ENCODE data around the gene BICDL2. TPM values are rescaled to one million over a fixed set of nuclear protein-coding genes. Genes with fewer than 3 reads are reported as not detected.

The BICDL2 gene
- total RNA-seq, 1 experiment from 2014 or later = 40.5 TPM

DNA sequence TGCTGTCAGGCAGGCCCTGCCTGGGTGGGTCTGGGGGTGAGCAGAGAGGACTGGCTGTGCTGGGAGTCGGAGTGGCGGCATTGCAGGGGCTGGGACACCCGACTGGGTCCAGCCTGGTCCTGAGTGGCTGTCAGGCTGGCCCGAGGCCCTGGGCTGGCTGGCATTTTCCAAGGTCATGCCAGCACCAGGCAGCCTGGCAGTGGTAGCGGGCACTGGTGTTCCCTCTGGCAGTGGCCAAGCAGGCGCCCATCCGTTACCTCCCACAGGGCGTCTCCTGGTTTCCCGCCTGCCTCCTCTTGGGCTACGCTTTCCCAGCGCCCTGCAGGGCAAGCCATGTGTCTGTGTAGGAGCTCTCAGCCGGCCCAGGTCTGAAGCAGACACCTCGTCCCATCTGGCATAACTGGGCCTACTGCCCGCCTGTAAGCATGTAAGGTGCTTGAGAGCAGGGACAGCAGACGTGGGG lies 50.8 kb downstream of the BICDL2 start:
- DNase-seq (ENCODE audit: low spot score) = no peak

DNA sequence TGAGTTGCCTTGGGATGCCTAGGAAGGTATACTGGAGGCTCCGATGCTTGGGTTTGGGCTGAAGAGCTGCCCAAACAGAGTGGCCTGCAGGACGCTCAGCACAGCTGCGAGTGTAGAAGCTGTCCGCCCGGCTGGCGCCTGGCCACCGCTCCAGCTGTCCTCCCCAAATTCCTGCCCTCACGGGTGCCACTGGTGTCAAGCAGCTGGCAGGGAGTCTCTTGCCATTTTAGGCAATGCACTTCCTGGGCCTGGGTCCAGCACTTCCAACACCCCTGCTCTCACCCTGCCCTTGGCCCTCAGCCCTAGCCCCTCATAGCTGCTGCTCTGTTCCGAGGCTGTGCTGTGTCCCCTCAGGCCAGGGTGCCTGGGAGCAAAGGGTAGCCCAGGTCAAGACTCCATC lies 51.3 kb downstream of the BICDL2 start:
- no peak for DNase-seq (ENCODE audit: low spot score)

DNA sequence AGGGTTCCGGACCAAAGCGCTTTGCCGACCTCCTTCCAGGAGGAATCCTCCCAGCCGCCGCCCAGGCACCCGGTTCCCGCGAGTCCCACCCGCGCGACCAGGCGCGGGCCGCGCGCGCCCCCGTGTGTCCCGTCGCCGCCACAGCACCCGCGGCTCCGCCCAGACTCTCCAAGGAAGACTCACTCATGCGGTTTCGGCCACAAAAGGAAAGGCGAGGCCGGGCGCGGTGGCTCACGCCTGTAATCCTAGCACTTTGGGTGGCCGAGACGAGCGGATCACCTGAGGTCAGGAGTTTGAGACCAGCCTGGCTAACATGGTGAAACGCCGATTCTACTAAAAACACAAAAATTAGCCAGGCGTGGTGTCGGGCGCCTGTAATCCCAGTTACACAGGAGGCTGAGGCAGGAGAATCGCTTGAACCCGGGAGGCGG lies 53.0 kb downstream of the BICDL2 start:
- peak; percentile 77 for DNase-seq (ENCODE audit: low spot score)

DNA sequence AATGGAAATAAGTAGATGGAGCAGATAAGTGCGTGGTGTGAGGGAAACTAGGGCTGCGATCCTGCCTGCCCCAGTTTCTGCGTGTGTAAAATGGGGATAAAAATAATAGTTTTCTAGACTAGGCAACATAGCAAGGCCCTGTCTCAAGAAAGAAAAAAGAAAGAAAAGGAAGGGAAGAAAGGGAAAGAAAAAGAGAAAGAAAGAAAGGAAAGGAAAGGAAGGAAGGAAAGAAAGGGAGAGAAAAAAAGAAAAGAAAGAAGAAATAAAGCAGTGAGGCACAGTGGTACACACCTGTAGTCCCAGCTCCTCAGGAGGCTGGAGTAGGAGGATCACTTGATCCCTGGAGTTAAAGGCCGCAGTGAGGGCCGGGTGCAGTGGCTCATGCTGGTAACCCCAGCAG lies 54.3 kb downstream of the BICDL2 start:
- no peak for DNase-seq (ENCODE audit: low spot score)

DNA sequence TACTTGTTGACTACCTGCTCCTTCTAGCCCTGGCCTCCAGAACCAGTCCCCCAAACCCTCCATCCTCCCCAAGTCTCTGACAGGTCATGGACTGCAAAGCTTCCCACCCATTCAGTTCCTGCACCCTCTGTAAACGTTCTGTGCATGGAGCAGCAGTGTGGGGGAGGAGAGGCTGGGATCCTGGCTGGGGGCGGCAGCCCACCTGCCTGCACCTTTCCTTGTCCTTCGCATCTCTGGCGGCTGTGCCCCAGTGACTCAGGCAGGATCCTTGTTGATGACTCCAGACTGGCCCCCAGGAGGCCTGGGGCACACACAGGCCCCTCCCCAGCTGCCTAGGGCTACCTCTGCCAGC lies 54.9 kb downstream of the BICDL2 start:
- DNase-seq (ENCODE audit: low spot score) = no peak

DNA sequence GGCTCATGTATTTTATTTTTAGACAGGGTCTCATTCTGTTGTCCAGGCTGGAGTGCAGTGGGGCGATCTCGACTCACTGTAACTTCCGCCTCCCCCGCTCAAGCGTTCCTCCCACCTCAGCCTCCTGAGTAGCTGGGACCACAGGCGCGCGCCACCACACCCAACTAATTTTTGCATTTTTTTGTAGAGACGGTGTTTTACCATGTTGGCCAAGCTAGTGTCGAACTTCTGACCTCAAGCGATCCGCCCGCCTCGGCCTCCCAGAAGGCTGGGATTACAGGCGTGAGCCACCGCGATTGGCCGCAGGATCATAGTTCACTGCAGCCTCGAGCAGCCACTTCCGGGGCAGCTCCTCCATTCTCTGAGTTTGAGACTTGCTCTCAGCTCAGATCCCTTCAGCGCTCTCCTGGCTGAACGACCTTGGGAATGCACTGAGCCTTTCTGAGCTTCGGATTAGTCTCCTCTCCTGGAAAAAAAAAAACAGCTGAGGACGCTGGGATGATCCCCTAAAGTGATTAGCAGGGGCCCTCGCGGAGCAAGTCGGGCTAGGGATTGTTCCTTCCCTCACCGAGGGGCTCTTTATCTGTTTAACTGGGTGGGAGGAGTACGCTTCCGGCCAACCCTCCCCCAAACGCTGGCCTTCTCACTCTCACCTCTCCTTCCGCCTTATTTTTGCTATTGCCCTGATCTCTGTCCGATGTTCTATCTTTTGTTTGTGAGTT lies 55.4 kb downstream of the BICDL2 start:
- no peak for DNase-seq (ENCODE audit: low spot score)

DNA sequence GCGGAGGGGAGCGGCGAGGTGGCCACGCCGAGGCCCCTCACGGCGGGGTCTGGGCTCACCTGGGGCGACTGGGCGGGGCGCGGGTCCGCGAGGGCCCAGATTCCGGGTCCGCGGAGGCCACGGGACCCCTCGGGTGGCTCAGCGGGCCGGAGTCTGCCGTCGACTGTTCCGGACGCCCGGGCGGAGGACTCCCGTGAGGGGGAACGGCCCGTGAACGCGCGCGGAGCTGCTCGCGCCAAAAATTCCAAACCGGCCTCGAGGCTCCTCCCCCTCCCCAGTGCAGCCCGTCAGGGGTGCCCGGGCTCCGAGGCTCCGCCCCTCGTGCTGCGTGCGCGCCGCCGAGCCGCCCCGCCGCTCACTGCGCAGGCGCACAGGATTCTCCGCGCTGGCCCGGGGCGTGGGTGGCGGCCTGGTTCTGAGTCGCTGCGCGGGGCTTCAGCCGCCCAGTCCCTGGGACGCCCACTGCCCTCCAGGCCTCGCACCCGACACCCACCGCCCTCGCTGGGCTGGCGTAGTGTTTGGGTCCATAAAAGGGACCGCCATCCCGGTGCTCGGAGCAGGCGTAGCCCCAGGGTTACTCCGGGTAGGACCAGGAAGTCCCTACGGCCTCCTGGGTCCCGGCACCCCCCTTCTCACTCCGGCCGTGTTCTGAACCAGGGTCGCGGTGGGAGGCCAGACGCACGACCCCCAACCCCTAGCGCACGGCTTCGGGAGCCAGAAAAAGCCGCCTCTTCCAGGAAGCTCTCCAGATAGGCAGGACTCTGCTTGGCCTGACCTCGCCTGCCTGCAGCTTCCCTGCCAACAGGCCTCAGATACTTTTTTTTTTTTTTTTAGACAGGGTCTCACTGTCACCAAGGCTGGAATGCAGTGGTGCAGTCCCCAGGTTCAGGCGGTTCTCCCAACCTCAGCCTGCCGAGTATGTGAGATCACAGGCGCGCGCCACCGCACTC lies 56.2 kb downstream of the BICDL2 start, which contains the start of gene PKMYT1:
Gene PKMYT1 (minus strand): TSS at position 220 of the 950 bp plus-strand sequence. CDS start 789 bp downstream, outside the sequence.
- peak; percentile 91 for DNase-seq (ENCODE audit: low spot score)

DNA sequence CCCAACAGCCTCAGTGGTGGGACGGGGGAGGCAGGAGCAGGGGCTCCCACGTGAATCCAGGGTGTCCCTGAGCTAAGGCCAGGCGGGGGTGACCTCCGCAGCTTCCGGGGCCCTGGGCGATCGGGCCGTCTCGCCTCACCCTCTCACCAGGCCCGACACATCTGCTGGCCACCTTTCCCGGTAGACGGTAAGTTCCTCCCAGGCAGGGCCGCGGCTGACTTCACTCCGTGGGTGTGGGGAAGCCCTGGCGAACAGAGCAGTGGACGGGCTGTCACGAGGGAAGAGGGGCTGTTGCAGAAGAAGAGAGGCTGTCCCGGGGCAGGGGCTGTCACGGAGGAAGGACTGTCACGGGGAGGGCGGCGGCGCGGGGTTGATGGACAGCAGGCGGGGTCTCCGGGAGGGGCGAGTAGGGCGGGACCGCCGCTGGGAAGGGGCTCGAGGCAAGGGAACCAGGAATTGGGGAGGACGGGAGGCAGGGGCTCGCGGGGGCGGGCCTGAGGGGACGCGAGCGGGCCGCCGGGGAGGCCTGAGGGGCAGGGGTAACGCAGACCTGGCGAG lies 57.0 kb downstream of the BICDL2 start:
- DNase-seq (ENCODE audit: low spot score) = no peak

Small RNA genes lying within 50 kb of the gene (small RNA-seq; reads per million reads assigned to genes)
- not detected for gene LINC00514
- gene RNU1-22P = 0.22 reads per million

Other genes with a start within 250 kb of the BICDL2 start
- gene PRSS33, start 249.4 kb downstream of the BICDL2 start, total RNA-seq (2014; rRNA removed; shearing (Covaris generic)) = 0.13 TPM in 1 of 2 replicates, not detected in the other
- gene PRSS41, start 238.5 kb downstream of the BICDL2 start, total RNA-seq (2014; rRNA removed; shearing (Covaris generic)) = not detected in 2 replicates
- gene PRSS21, start 219.7 kb downstream of the BICDL2 start, total RNA-seq (2014; rRNA removed; shearing (Covaris generic)) = not detected in 2 replicates
- gene ZG16B, start 206.6 kb downstream of the BICDL2 start, total RNA-seq (2014; rRNA removed; shearing (Covaris generic)) = 16.1 and 23.3 TPM in 2 replicates
- gene PRSS22, start 178.8 kb downstream of the BICDL2 start, total RNA-seq (2014; rRNA removed; shearing (Covaris generic)) = 97.1 and 114 TPM in 2 replicates
- gene FLYWCH2, start 153.7 kb downstream of the BICDL2 start, total RNA-seq (2014; rRNA removed; shearing (Covaris generic)) = 47.4 and 52.2 TPM in 2 replicates
- 25.8 and 30.1 TPM in 2 replicates for gene FLYWCH1, start 125.0 kb downstream of the BICDL2 start, total RNA-seq (2014; rRNA removed; shearing (Covaris generic))
- 0.08 and 0.31 TPM in 2 replicates for gene KREMEN2, start 72.7 kb downstream of the BICDL2 start, total RNA-seq (2014; rRNA removed; shearing (Covaris generic))
- 97.9 and 106 TPM in 2 replicates for gene PAQR4, start 67.6 kb downstream of the BICDL2 start, total RNA-seq (2014; rRNA removed; shearing (Covaris generic))
- 86.3 and 92.1 TPM in 2 replicates for gene PKMYT1, start 56.5 kb downstream of the BICDL2 start, total RNA-seq (2014; rRNA removed; shearing (Covaris generic))
- gene CLDN9, start 24.0 kb downstream of the BICDL2 start, total RNA-seq (2014; rRNA removed; shearing (Covaris generic)) = 2.6 and 4.7 TPM in 2 replicates
- gene CLDN6, start 18.8 kb downstream of the BICDL2 start, total RNA-seq (2014; rRNA removed; shearing (Covaris generic)) = not detected in 2 replicates
- 709 and 783 TPM in 2 replicates for gene TNFRSF12A, start 16.6 kb downstream of the BICDL2 start, total RNA-seq (2014; rRNA removed; shearing (Covaris generic))
- 32.0 and 39.4 TPM in 2 replicates for gene HCFC1R1, start 13.0 kb downstream of the BICDL2 start, total RNA-seq (2014; rRNA removed; shearing (Covaris generic))
- gene THOC6, start 12.9 kb downstream of the BICDL2 start, total RNA-seq (2014; rRNA removed; shearing (Covaris generic)) = 54.9 and 58.5 TPM in 2 replicates
- 0.05 TPM in 1 of 2 replicates, not detected in the other for gene MMP25, start 9.6 kb upstream of the BICDL2 start, total RNA-seq (2014; rRNA removed; shearing (Covaris generic))
- gene IL32, start 28.7 kb upstream of the BICDL2 start, total RNA-seq (2014; rRNA removed; shearing (Covaris generic)) = 5.0 and 8.5 TPM in 2 replicates
- gene ZSCAN10, start 62.4 kb upstream of the BICDL2 start, total RNA-seq (2014; rRNA removed; shearing (Covaris generic)) = not detected in 2 replicates
- 26.7 and 33.3 TPM in 2 replicates for gene ZNF205, start 75.6 kb upstream of the BICDL2 start, total RNA-seq (2014; rRNA removed; shearing (Covaris generic))
- gene ZNF213, start 98.1 kb upstream of the BICDL2 start, total RNA-seq (2014; rRNA removed; shearing (Covaris generic)) = 5.8 and 7.2 TPM in 2 replicates
- gene OR1F1, start 151.3 kb upstream of the BICDL2 start, total RNA-seq (2014; rRNA removed; shearing (Covaris generic)) = not detected in 2 replicates
- gene ZNF200, start 198.2 kb upstream of the BICDL2 start, total RNA-seq (2014; rRNA removed; shearing (Covaris generic)) = 5.6 and 8.6 TPM in 2 replicates
- gene MEFV, start 219.7 kb upstream of the BICDL2 start, total RNA-seq (2014; rRNA removed; shearing (Covaris generic)) = 0.13 TPM in 1 of 2 replicates, not detected in the other
- 102 and 106 TPM in 2 replicates for gene ZNF263, start 246.5 kb upstream of the BICDL2 start, total RNA-seq (2014; rRNA removed; shearing (Covaris generic))

All from HT-29 (cell line).